NCI-H460 (cell line): ENCODE data around the gene JARID2. TPM values are rescaled to one million over a fixed set of nuclear protein-coding genes. Genes with fewer than 3 reads are reported as not detected.

Experiments
- DNase-seq: peaks from one replicate; pipeline ENCODE4 v3.0.0-alpha.2; 2016; ENCODE audit warnings: low read depth; ENCODE audit errors: extremely low read depth
- total RNA-seq: library from RNA; depleted of rRNA; stranded (reverse); fragments of >200 nt; shearing (Covaris generic); gene quantifications from 2 replicates; pipeline ENCODE4 v1.2.3, GENCODE V29; 2014

Gene JARID2
- total RNA-seq, 1 experiment from 2014 or later: 3.5 TPM

GRCh38 chr6:15430186-15430585, 184.3 kb downstream of the JARID2 start:
- DNase-seq: no peak

- no peak for DNase-seq
Observed at GRCh38 chr6:15430931-15431405, 185.1 kb downstream of the JARID2 start.

GRCh38 chr6:15431762-15432483, 186.1 kb downstream of the JARID2 start:
- no peak for DNase-seq

GRCh38 chr6:15433511-15433861, 187.6 kb downstream of the JARID2 start:
- no peak for DNase-seq

GRCh38 chr6:15434263-15434662, 188.4 kb downstream of the JARID2 start:
- no peak for DNase-seq

- no peak for DNase-seq
Observed at GRCh38 chr6:15434823-15435380, 189.0 kb downstream of the JARID2 start.

- DNase-seq: no peak
Observed at GRCh38 chr6:15435468-15435867, 189.6 kb downstream of the JARID2 start.

- DNase-seq: no peak
Observed at GRCh38 chr6:15436451-15436850, 190.6 kb downstream of the JARID2 start.

- no peak for DNase-seq
Observed at GRCh38 chr6:15437090-15437635, 191.3 kb downstream of the JARID2 start.

- no peak for DNase-seq
Observed at GRCh38 chr6:15439410-15440025, 193.6 kb downstream of the JARID2 start.

- DNase-seq: no peak
Observed at GRCh38 chr6:15440040-15440439, 194.2 kb downstream of the JARID2 start.

- DNase-seq: peak; percentile 43
Observed at GRCh38 chr6:15441215-15441868, 195.5 kb downstream of the JARID2 start.

GRCh38 chr6:15441981-15442380, 196.1 kb downstream of the JARID2 start:
- no peak for DNase-seq

GRCh38 chr6:15442467-15442866, 196.6 kb downstream of the JARID2 start:
- DNase-seq: no peak

- DNase-seq: no peak
Observed at GRCh38 chr6:15443119-15443830, 197.4 kb downstream of the JARID2 start.

- no peak for DNase-seq
Observed at GRCh38 chr6:15444081-15444731, 198.3 kb downstream of the JARID2 start.

- DNase-seq: peak; percentile 59
Observed at GRCh38 chr6:15444881-15445280, 199.0 kb downstream of the JARID2 start.

GRCh38 chr6:15447546-15448267, 201.8 kb downstream of the JARID2 start:
- DNase-seq: no peak

- DNase-seq: no peak
Observed at GRCh38 chr6:15449011-15449410, 203.1 kb downstream of the JARID2 start.
